Parathyroid adenoma (tissue), 2 donors: ENCODE measurements around the gene FUT3.

Experiments
- H2AFZ ChIP-seq: fragments of 300-600 bp; sonication (generic); one replicate; pipeline ENCODE4 v1.7.0; 2017; ENCODE audit warnings: antibody characterized with exemption, mild to moderate bottlenecking
- H3K27ac ChIP-seq: fragments of 300-600 bp; sonication (generic); one replicate; pipeline ENCODE4 v1.7.0; 2017
- H3K27me3 ChIP-seq: fragments of 300-600 bp; sonication (generic); one replicate; pipeline ENCODE4 v1.7.0; 2017; ENCODE audit warnings: low read length; ENCODE audit not compliant: control insufficient read depth, insufficient read depth
- H3K36me3 ChIP-seq: fragments of 300-600 bp; sonication (generic); one replicate; pipeline ENCODE4 v1.7.0; 2017; ENCODE audit warnings: low read length; ENCODE audit not compliant: control insufficient read depth, insufficient read depth
- H3K4me1 ChIP-seq: fragments of 300-600 bp; sonication (generic); one replicate; pipeline ENCODE4 v1.7.0; 2017; ENCODE audit warnings: control low read depth
- H3K4me2 ChIP-seq: fragments of 300-600 bp; sonication (generic); one replicate; pipeline ENCODE4 v1.7.0; 2017; ENCODE audit warnings: low read length
- H3K4me3 ChIP-seq: fragments of 300-600 bp; sonication (generic); one replicate; pipeline ENCODE4 v1.7.0; 2017; ENCODE audit warnings: low read depth, low read length
- H3K79me2 ChIP-seq: fragments of 300-600 bp; sonication (generic); one replicate; pipeline ENCODE4 v1.7.0; 2017; ENCODE audit warnings: control low read depth
- H3K9ac ChIP-seq: fragments of 300-600 bp; sonication (generic); one replicate; pipeline ENCODE4 v1.7.0; 2017; ENCODE audit warnings: mild to moderate bottlenecking
- H3K9me3 ChIP-seq: fragments of 300-600 bp; sonication (generic); one replicate; pipeline ENCODE4 v1.7.0; 2017; ENCODE audit warnings: low read length; ENCODE audit not compliant: control insufficient read depth
- CTCF ChIP-seq: fragments of 300-600 bp; sonication (generic); IDR thresholded peaks from one replicate; pipeline ENCODE4 v1.7.0; 2017; ENCODE audit warnings: antibody characterized with exemption, mild to moderate bottlenecking
- donor health status: primary hyperparathyroidism.

The FUT3 gene

GRCh38 chr19:5832061-5832460, 19.2 kb downstream of the FUT3 start:
- Histone ChIP-seq H3K4me3 (no peak overlapping the region), H2AFZ (no peak overlapping the region), H3K27ac (no peak overlapping the region), H3K79me2 (no peaks in the 10 kb centered on the region), H3K36me3 (no peaks in the 10 kb centered on the region), H3K4me2 (no peak overlapping the region), H3K9ac (no peak overlapping the region), H3K9me3 (no peaks in the 10 kb centered on the region), H3K4me1 (peaks cover 3% of the 10 kb centered on the region), H3K27me3 (no peaks in the 10 kb centered on the region)
- TF ChIP-seq CTCF: no peak

DNA sequence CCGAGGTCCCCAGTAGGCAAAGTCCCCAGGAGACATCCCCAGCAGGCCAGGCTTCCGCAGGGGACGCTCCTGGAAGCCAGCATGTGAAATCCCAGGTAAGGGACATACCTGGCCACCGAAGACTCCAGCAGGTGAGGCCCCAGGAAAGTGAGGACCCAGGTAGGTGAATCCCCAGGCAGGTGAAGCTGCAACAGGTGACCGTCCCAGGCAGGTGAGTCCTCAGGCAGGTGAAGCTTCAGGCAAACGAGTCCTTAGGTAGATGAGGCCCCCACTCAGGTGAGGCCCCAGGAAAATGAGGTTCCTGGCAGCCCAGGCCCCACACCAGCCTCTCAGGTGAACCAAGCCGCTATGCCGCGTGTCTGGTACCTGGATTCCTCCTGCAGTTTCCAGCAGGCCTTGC, 20.1 kb downstream of the FUT3 start:
- Histone ChIP-seq H3K9me3 (no peaks in the 10 kb centered on the region), H3K4me3 (no peak overlapping the region), H3K9ac (no peak overlapping the region), H3K27me3 (no peaks in the 10 kb centered on the region), H3K4me1 (peaks cover 3% of the 10 kb centered on the region), H3K79me2 (no peaks in the 10 kb centered on the region), H3K36me3 (no peaks in the 10 kb centered on the region), H3K27ac (no peak overlapping the region), H3K4me2 (no peak overlapping the region), H2AFZ (no peak overlapping the region)
- no peak for TF ChIP-seq CTCF

DNA sequence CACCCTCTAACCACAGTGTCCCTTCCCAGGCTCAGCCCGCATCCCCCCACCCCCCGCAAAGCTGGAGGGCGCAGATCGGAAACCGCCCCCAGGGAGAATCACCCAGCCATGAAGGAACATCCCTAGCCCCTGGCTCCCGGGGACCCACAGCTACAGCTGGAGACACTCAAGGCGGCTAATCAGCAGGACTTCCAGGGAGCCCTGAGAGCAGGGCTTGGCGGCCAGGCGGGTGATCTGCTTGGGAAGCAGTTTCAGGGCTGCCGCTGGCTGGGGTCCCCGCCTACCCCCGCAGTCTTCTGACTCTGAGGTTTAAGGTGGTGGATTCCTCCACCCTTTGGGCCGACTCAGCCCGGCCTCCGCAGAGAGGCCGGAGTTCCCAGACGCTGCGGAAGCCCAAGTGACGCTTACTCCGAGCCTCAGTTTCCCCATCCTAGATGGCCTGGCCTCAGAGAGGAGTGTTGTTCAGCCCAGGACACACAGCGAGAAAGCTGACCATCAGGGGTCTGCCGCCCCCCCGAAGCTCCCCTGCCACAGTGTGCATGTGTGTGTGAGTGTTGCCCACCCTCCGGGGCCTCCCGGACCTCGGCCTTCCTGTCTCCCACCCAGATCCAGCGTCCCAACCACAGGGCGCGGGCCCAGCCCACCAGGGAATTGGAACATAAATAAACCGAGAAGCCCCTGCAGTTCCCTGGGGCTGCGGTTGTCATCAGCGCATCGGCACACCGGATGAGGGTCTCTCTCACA, 21.5 kb downstream of the FUT3 start:
- Histone ChIP-seq H3K4me2 (peak overlapping the region; percentile 74), H3K9me3 (no peaks in the 10 kb centered on the region), H3K27me3 (no peaks in the 10 kb centered on the region), H3K4me3 (no peak overlapping the region), H2AFZ (peak overlapping the region; percentile 93), H3K27ac (no peak overlapping the region), H3K79me2 (no peaks in the 10 kb centered on the region), H3K4me1 (peaks cover 3% of the 10 kb centered on the region), H3K9ac (no peak overlapping the region), H3K36me3 (no peaks in the 10 kb centered on the region)
- no peak for TF ChIP-seq CTCF

DNA sequence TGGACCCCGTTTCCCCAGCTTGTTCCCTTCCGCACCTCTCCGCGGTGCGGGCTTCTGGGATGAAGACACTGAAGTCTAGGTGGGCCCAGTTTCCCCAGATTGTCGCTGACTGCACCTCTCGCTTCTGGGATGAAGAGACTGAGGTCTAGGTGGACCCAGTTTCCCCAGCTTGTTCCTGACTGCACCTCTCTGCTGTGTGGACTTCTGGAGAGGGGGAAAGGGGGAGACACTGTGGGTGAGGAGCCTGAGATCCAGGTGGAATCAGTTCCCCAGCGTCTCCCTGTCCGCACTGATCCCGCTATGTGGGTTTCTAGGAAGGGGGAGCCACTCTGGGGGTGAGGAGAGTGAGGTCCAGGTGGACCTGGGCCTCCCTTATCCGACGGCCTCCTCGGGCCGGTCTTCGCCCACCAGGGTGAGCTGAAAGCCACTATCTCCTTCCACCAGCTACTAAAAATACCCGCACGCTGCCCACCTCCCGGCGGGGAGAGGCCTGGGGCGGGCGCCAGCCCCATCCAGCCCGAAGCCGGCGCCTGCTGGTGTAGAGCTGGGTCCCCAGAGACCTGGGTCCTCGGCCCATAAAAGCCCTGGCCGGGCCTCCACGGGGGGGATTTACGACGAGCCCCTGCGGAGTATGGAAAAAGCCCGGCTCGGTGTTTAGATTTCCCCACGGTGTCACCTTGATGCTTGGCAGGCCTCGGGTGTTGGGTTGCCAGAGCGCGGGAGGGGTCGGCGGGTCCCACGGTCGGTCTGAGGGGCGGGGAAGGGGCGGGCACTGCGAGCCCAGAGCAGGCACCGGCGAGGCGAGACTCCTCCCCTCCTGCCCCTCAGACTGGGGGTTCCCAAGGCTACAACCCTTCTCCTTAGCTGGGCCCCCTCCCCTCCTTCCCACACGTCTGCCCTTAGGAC, 22.3 kb downstream of the FUT3 start:
- TF ChIP-seq CTCF: no peak
- peaks cover 3% of the 10 kb centered on the region for H3K4me1 ChIP-seq
- H3K4me3 ChIP-seq: peak overlapping the region; percentile 67
- H3K27ac ChIP-seq: peak overlapping the region; percentile 66
- H3K27me3 ChIP-seq: no peaks in the 10 kb centered on the region
- H2AFZ ChIP-seq: peak overlapping the region; percentile 93
- H3K79me2 ChIP-seq: no peaks in the 10 kb centered on the region
- H3K9me3 ChIP-seq: no peaks in the 10 kb centered on the region
- no peak overlapping the region for H3K9ac ChIP-seq
- H3K36me3 ChIP-seq: no peaks in the 10 kb centered on the region
- peak overlapping the region; percentile 74 for H3K4me2 ChIP-seq
